ENCODE data around the gene TRIM63. TPM values are rescaled to one million over a fixed set of nuclear protein-coding genes. Genes with fewer than 3 reads are reported as not detected.

Gene TRIM63
- polyA plus RNA-seq, 3 donors: 0.09 TPM; not detected in 2

DNA sequence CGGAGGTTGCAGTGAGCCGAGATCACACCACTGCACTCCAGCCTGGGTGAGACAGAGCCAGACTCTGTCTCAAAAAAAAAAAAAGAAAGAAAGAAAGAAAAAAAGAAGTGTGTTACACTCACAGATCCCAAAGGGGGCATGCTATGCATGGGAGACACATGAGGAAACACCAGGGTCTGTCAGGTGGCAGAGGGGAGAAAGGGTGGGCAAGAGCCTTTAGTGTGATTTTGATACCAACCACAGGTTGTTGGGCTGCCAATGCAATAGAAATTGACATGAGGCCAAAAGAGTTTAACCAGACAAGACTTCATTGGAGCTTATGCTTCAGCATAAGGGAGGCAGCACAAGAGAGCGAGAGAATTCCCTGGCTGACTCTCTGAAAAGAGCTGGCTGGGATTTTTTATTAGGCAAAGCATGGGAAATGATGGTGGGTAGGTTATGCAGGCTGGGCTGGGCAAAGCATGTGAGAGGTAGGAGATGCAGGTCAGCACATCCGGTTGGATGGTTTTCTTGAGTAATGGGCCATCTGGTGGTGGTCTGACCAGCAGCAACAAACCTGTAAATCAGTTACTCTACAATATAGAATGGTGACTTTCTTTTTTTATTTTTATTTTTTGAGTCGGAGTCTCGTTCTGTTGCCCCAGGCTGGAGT lies 57.5 kb downstream of the TRIM63 start:
- H3K36me3 ChIP-seq (replicated peaks in 1 of 2; ENCODE audit: control insufficient read depth in 1 of 2, insufficient read depth in 2 of 2, low read length in 2 of 2): no peaks in the 10 kb centered on the region
- peaks cover 0 to 2% (median 2%) of the 10 kb centered on the region in 3 donors for H3K27me3 Mint-ChIP-seq (ENCODE audit: low read depth in 3 of 3)
- TF ChIP-seq, protein P1, sequence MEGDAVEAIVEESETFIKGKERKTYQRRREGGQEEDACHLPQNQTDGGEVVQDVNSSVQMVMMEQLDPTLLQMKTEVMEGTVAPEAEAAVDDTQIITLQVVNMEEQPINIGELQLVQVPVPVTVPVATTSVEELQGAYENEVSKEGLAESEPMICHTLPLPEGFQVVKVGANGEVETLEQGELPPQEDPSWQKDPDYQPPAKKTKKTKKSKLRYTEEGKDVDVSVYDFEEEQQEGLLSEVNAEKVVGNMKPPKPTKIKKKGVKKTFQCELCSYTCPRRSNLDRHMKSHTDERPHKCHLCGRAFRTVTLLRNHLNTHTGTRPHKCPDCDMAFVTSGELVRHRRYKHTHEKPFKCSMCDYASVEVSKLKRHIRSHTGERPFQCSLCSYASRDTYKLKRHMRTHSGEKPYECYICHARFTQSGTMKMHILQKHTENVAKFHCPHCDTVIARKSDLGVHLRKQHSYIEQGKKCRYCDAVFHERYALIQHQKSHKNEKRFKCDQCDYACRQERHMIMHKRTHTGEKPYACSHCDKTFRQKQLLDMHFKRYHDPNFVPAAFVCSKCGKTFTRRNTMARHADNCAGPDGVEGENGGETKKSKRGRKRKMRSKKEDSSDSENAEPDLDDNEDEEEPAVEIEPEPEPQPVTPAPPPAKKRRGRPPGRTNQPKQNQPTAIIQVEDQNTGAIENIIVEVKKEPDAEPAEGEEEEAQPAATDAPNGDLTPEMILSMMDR (IDR thresholded peaks at IDR 0.05): no peak
- H3K36me3 Mint-ChIP-seq: no peaks in the 10 kb centered on the region
- intact Hi-C loops (cut with micrococcal nuclease): no loop called here
- DNase-seq: no peak
- no peak overlapping the region for H3K4me3 Mint-ChIP-seq
- peaks cover 0 to 3% (median 0%) of the 10 kb centered on the region in 7 donors for H3K9me3 Mint-ChIP-seq
- no peak overlapping the region for H3K27ac ChIP-seq (ENCODE audit: low read depth in 1 of 2, low read length in 2 of 2)
- no peak overlapping the region for H2AFZ ChIP-seq (ENCODE audit: insufficient read depth, low read depth, low read length, poor library complexity, severe bottlenecking)
- H3K9me3 ChIP-seq (replicated peaks in 1 of 2; ENCODE audit: control insufficient read depth in 1 of 2, insufficient read depth in 1 of 2, low read length in 2 of 2): no peaks in the 10 kb centered on the region
- no peaks in the 10 kb centered on the region for H3K27me3 ChIP-seq (ENCODE audit: control insufficient read depth in 2 of 2, insufficient read depth in 2 of 2, low read length in 2 of 2)
- WGBS (ENCODE audit: insufficient coverage): 100% methylated on average over 4 of the region's 6 CpGs
- no peak overlapping the region for H3K4me2 ChIP-seq (replicated peaks; ENCODE audit: extremely low read depth, low read length, poor library complexity, severe bottlenecking)
- H3K4me1 ChIP-seq (ENCODE audit: control insufficient read depth in 1 of 2, insufficient read depth in 2 of 2, low read length in 2 of 2): peaks cover 18% of the 10 kb centered on the region in 2 donors
- H3K4me1 Mint-ChIP-seq: peaks cover 15% of the 10 kb centered on the region
- H3K79me2 ChIP-seq (ENCODE audit: insufficient read depth, low read length): no peaks in the 10 kb centered on the region
- no peak overlapping the region for H3K4me3 ChIP-seq (replicated peaks in 1 of 3; ENCODE audit: low read depth in 2 of 3, low read length in 3 of 3)
- H4K20me1 ChIP-seq (ENCODE audit: insufficient read depth, low read length): no peaks in the 10 kb centered on the region
- peak overlapping the region in 1 of 7 donors; percentile 28 for H3K27ac Mint-ChIP-seq
- H3K9ac ChIP-seq (ENCODE audit: insufficient read depth, low read length, poor library complexity, severe bottlenecking): no peak overlapping the region

DNA sequence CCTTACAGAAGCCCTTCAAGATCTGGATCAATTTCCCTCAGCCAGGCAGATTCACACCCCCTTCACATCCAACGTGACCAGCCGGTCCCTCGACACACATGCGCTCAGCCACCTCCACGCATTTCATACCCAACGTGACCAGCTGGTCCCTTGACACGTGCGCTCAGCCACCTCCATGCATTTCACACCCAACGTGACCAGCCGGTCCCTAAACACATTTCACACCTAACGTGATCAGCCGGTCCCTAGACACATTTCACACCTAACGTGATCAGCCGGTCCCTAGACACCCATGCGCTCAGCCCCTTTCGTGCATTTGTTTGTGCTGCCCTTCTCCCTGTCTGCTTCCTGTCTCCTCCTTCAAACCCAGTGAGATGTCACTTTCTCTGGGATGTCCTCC lies 60.7 kb downstream of the TRIM63 start:
- Histone ChIP-seq H3K27me3 (ENCODE audit: control insufficient read depth in 2 of 2, insufficient read depth in 2 of 2, low read length in 2 of 2) (no peaks in the 10 kb centered on the region), H3K9ac (ENCODE audit: insufficient read depth, low read length, poor library complexity, severe bottlenecking) (no peak overlapping the region), H3K36me3 (replicated peaks in 1 of 2; ENCODE audit: control insufficient read depth in 1 of 2, insufficient read depth in 2 of 2, low read length in 2 of 2) (no peaks in the 10 kb centered on the region), H3K79me2 (ENCODE audit: insufficient read depth, low read length) (no peaks in the 10 kb centered on the region), H3K9me3 (replicated peaks in 1 of 2; ENCODE audit: control insufficient read depth in 1 of 2, insufficient read depth in 1 of 2, low read length in 2 of 2) (no peaks in the 10 kb centered on the region), H3K4me2 (replicated peaks; ENCODE audit: extremely low read depth, low read length, poor library complexity, severe bottlenecking) (no peak overlapping the region), H3K4me1 (ENCODE audit: control insufficient read depth in 1 of 2, insufficient read depth in 2 of 2, low read length in 2 of 2) (peaks cover 15 to 16% of the 10 kb centered on the region in 2 donors), H4K20me1 (ENCODE audit: insufficient read depth, low read length) (no peaks in the 10 kb centered on the region), H3K4me3 (replicated peaks in 1 of 3; ENCODE audit: low read depth in 2 of 3, low read length in 3 of 3) (no peak overlapping the region), H3K27ac (ENCODE audit: low read depth in 1 of 2, low read length in 2 of 2) (no peak overlapping the region), H2AFZ (ENCODE audit: insufficient read depth, low read depth, low read length, poor library complexity, severe bottlenecking) (no peak overlapping the region)
- Mint-ChIP-seq H3K27ac (no peak overlapping the region), H3K36me3 (no peaks in the 10 kb centered on the region), H3K27me3 (ENCODE audit: low read depth in 3 of 3) (peaks cover 2 to 5% (median 2%) of the 10 kb centered on the region in 3 donors), H3K4me1 (peaks cover 19% of the 10 kb centered on the region), H3K4me3 (no peak overlapping the region), H3K9me3 (no peaks in the 10 kb centered on the region)
- WGBS (ENCODE audit: insufficient coverage): 97% methylated on average over 16 of the region's 16 CpGs
- DNase-seq: no peak
- intact Hi-C loops (cut with micrococcal nuclease): no loop called here
- TF ChIP-seq, protein P1 (IDR thresholded peaks at IDR 0.05): no peak
